GM10266 (cell line): Measurements from ENCODE around the gene RNF157.
A peak's percentile ranks its signal among the peaks of the same experiment; 100 is the strongest.

ENCODE experiments used
- DNase-seq: peaks from one replicate; pipeline ENCODE4 v3.0.0; 2012; ENCODE audit errors: extremely low spot score
- TF ChIP-seq, protein P1 (sequence below): IDR thresholded peaks from 2 replicates; pipeline ENCODE4 v1.5.1; 2012; ENCODE audit warnings: mild to moderate bottlenecking, low read depth; ENCODE audit not compliant: control insufficient read depth, insufficient read depth; ENCODE audit errors: missing control alignments

Gene RNF157

DNA sequence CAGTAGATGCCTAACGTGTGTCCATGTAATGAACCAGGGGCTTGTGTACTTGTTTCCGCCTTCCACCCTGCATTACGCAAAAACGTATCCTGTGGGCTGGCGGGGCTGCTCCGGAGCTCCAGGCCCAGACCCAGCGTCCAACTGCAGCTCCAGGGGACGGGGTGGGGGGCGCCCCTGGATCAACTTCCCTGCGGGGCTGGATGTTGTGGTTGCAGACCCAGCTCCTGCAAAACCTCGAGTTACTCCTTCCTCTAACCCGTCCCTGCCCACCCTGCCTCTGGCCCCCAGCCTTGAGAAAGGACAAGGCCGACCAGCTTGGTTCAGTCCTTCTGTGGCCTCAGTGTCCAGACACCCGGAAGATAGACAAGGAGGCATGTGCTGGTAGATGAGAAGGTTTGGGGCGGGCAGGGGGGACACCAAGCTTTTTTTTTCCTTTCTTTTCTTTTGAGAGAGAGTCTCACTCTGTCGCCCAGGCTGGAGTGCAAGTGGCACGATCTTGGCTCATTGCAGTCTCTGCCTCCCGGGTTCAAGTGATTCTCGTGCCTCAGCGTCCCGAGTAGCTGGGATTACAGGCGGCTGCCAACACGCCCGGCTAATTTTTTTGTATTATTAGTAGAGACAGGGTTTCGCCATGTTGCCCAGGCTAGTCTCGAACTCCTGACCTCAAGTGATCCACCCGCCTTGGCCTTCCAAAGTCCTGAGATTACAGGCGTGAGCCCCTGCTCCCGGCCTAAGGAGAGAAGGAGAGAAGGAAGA lies 136.0 kb downstream of the RNF157 start:
- DNase-seq: no peak
- TF ChIP-seq, protein P1, sequence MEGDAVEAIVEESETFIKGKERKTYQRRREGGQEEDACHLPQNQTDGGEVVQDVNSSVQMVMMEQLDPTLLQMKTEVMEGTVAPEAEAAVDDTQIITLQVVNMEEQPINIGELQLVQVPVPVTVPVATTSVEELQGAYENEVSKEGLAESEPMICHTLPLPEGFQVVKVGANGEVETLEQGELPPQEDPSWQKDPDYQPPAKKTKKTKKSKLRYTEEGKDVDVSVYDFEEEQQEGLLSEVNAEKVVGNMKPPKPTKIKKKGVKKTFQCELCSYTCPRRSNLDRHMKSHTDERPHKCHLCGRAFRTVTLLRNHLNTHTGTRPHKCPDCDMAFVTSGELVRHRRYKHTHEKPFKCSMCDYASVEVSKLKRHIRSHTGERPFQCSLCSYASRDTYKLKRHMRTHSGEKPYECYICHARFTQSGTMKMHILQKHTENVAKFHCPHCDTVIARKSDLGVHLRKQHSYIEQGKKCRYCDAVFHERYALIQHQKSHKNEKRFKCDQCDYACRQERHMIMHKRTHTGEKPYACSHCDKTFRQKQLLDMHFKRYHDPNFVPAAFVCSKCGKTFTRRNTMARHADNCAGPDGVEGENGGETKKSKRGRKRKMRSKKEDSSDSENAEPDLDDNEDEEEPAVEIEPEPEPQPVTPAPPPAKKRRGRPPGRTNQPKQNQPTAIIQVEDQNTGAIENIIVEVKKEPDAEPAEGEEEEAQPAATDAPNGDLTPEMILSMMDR: no peak

DNA sequence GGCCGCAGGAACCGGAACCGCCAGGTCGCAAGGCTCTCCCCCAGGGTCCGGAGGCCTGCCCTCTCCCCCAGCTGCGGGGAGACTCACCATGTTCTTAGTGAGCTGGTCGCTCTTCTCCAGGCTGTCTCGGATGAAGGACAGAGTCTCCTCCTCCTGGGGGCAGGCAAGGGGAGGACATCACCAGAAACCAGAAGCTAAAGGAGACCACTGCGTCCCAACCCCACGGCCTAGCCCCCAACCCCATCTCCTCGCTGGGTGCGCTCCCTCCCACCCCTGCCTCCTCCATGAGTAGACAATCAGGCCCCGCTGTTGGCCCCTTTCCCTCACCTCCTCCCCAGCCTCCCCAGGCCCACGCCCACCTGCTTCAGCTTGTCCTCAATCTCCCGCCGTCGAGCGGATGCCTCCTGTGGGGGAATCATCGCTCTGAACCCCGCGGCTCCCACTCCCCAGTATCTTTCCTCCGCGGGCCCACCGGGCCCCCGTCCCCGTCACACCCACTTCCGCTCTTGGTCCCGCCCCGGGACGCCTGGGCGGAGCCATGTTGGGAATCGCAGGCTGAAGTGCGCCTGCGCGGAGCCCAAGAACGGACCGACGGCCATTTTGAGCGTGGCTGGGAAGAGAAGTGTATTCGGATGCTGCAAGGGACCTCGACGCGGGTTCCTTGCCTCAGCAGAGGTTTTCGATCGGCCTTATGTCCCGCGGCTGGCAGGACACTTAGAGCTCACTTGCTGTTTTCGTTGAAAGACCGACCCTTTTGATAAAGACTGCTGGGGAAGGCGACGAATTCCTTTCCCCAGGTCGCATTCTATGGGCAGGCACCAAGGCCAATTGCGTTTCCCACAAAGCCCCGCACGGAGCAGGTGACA lies 136.8 kb downstream of the RNF157 start, which contains the start of gene EXOC7:
EXOC7 (minus strand) TSS at position 514 of the 866 bp plus-strand sequence; CDS start at position 419, 95 bp downstream.
- peak; percentile 97 for DNase-seq
- TF ChIP-seq, protein P1: no peak

DNA sequence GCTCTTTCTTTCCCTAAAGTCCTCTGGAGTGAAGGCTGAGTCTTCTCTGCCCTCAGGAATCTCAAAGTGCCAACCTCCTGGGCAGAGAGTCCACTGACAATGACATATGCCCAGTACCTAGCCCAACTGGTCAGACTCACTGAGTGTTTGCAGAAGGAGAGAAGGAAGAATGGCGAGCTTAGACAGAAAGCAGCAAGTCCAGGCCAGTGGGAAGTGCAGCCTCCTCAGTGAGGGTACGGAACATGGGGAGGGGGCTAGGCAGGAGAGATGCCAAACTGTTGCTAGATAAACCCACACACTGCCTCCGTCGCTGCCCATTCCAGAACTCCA lies 137.4 kb downstream of the RNF157 start:
- TF ChIP-seq, protein P1: no peak
- no peak for DNase-seq

GRCh38 chr17:76097716-76098295 lies 142.5 kb downstream of the RNF157 start:
- TF ChIP-seq, protein P1: no peak
- DNase-seq: no peak

DNA sequence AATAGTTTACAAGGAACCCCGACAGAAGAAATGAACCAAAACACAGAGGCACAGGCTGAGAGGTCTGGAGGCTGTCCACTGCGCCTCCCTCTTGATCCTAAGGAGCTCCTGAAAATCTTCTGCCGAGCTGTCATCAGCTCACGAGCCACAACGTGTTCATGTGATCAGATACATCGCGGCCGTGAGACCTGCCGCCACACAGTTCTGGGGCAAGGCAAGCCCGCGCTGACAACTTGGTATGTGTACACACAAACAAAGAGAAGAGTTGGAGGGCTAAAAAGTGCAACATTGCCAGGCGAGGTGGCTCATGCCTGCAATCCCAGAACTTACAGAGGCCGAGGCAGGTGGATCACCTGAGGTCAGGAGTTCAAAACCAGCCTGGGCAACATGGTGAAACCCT lies 144.3 kb downstream of the RNF157 start:
- TF ChIP-seq, protein P1: no peak

GRCh38 chr17:76094046-76094445 lies 146.2 kb downstream of the RNF157 start:
- DNase-seq: no peak
- TF ChIP-seq, protein P1: no peak

More for the DNA sequence above, 144.3 kb downstream of the RNF157 start:
- DNase-seq: no peak
